Muscle layer of colon (tissue), 2 donors: Measurements from ENCODE around the gene PHAF1.
"Not testable (repeated sequence)": the region's sequence is repeated elsewhere in the genome, so short reads cannot be mapped to it uniquely, and the experiment has no call there.

Experiments
- H3K27ac ChIP-seq: one replicate; pipeline ENCODE4 v1.7.0; 2013; ENCODE audit warnings: low read depth, mild to moderate bottlenecking, low read length, moderate library complexity
- H3K27me3 ChIP-seq, 2 donors: one replicate each; pipeline ENCODE4 v1.7.0; 2013; ENCODE audit warnings: low read length in 2 of 2, mild to moderate bottlenecking in 2 of 2; ENCODE audit not compliant: insufficient read depth in 2 of 2, control insufficient read depth in 1 of 2
- H3K36me3 ChIP-seq: one replicate; pipeline ENCODE4 v1.7.0; 2013; ENCODE audit warnings: mild to moderate bottlenecking, low read length; ENCODE audit not compliant: insufficient read depth
- H3K4me1 ChIP-seq: one replicate; pipeline ENCODE4 v1.7.0; 2013; ENCODE audit warnings: mild to moderate bottlenecking, low read length; ENCODE audit not compliant: insufficient read depth
- H3K4me3 ChIP-seq, 2 donors: one replicate each; pipeline ENCODE4 v1.7.0; 2013; ENCODE audit warnings: low read length in 2 of 2, low read depth in 1 of 2, mild to moderate bottlenecking in 1 of 2, moderate library complexity in 1 of 2
- H3K9ac ChIP-seq: one replicate; pipeline ENCODE4 v1.7.0; 2013; ENCODE audit warnings: low read length
- H3K9me3 ChIP-seq: one replicate; pipeline ENCODE4 v1.7.0; 2013; ENCODE audit warnings: mild to moderate bottlenecking, low read length
- donor health status: abdominal sarcoma.
- donor health status: Adenocarcinoma of cecum.

The PHAF1 gene

DNA sequence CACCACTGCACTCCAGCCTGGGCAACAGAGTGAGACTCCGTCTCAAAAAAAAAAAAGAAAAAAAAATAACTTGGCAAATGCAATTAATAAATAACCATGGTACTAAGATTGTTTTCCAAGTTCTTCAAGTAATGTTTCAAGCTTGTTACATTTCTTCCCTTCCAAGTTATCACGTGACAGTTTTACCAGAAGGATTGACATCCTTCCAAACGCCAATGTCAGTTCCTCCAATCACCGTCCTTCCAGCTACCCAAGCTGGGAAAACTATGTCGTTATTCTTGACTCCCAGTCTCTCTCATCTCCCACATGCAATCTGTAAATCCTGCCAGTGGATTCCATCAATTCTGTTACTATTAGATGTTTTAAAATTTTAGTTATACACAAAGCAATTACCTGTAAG is 3.9 kb upstream of the PHAF1 start:
- Histone ChIP-seq H3K4me3 (no peak overlapping the region), H3K36me3 (no peaks in the 10 kb centered on the region), H3K9ac (no peak overlapping the region), H3K27ac (no peak overlapping the region), H3K4me1 (peaks cover 6% of the 10 kb centered on the region), H3K27me3 (no peaks in the 10 kb centered on the region), H3K9me3 (no peaks in the 10 kb centered on the region)

DNA sequence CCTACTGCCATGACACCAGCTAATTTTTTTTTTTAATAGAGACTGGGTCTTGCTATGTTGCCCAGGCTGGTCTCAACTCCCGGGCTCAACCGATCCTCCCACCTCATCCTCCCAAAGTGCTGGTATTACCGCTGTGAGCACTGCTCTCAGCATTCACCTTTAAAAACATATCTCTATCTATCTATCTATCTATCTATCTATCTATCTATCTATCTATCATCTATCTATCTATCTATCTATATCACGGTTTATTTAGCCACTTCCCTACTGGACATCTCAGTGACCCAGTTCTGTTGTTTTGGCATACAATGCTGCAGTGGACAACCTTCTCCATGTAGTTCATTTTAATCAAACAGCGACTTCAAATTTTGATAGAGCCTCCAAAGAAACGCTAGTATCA is 1.3 kb upstream of the PHAF1 start:
- H3K9me3 ChIP-seq = no peaks in the 10 kb centered on the region
- H3K36me3 ChIP-seq = no peaks in the 10 kb centered on the region
- H3K27me3 ChIP-seq = no peaks in the 10 kb centered on the region
- no peak overlapping the region for H3K4me3 ChIP-seq
- H3K9ac ChIP-seq = no peak overlapping the region
- H3K27ac ChIP-seq = no peak overlapping the region
- peaks cover 12% of the 10 kb centered on the region for H3K4me1 ChIP-seq

DNA sequence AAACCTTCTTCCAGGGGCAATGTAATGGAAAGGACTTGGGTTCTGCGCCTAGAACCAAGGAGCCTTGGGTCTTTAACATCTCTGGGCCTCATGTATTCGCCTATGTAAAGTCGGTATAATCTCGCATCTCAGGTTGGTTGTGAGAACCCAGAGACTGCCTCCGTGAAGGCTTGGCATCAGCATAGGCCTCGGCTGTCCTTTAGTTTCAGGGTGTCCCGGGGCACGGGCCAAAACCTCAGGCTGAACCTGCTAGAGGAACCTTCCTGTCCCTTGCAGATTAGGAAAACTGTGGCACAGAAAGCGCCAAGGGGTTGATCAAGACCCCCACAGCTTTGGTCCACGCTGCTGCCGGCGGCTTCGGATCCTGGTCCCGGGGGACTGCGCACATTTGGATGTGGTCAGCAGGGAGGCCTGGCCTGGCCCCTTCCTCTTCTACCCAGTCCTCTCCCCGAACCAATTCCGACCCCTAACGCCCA is 772 bp upstream of the PHAF1 start:
- Histone ChIP-seq H3K9ac (peak overlapping the region; percentile 62), H3K27me3 (no peaks in the 10 kb centered on the region), H3K4me1 (peaks cover 12% of the 10 kb centered on the region), H3K27ac (peak overlapping the region; percentile 83), H3K9me3 (no peaks in the 10 kb centered on the region), H3K36me3 (no peaks in the 10 kb centered on the region), H3K4me3 (peak overlapping the region; percentile 56 to 99)

DNA sequence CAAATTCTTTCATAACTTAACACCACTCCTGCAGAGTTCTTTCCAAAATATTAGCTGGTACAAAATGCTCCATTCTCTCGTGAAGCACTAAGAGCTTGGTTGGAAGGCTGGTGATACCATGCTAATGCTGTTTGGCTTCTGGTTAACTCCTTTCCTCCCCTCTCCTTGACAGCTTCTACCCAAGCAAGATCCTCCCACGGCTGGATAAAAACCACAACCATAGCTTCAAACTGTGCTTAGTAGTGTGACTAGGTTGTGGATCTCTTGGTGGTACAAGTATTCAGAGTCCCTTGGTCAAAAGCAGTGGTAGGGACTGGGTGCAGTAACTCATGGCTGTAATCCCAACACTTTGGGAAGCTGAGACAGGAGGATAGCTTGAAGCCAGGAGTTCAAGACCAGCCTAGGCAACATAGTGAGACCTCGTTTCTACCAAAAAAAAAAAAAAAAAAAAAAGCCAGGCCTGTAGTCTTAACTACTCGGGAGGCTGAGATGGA is 2.3 kb downstream of the PHAF1 start:
- Histone ChIP-seq H3K9ac (no peak overlapping the region), H3K27ac (no peak overlapping the region), H3K36me3 (peaks cover 6% of the 10 kb centered on the region), H3K9me3 (no peaks in the 10 kb centered on the region), H3K27me3 (no peaks in the 10 kb centered on the region), H3K4me1 (peaks cover 12% of the 10 kb centered on the region), H3K4me3 (no peak overlapping the region)

DNA sequence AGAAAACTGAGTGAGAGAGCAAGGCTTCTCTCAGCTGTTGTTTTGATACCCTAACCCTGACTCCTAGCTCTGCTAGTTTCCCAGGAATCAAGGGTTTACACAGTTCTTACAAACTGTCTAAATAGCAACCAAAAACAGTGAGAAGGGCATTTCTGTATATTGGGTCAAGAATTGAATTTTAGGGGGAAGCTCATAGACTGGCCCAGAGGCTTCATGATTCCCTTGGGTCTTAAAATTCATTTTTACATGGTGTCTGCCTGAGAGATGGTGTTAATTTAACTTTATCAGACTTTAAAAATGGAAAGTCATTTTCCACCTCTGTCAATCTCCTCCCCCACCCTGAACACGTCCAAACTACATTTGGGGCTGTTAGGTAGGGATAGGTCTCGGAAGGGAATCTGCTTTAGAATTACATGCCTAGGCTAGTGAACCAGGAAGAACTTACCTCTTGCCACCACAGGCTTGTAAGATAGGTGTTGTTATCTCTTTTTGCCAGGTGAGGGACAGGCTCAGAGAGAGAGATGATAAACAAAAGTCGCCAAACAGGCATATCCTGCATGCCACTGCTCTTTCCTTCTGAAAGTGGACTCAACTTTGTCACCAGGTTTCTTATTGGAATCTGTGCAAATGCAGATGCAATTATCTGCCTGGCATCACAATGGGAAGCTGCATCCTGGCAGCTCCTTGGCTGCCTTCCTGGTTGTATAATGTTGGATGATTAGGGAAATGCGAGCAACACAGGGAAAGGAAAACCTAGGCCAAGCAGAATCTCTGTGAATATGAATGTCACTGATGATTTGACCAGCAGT is 3.1 kb downstream of the PHAF1 start:
- H3K9me3 ChIP-seq = no peaks in the 10 kb centered on the region
- no peaks in the 10 kb centered on the region for H3K27me3 ChIP-seq
- no peak overlapping the region for H3K4me3 ChIP-seq
- no peak overlapping the region for H3K27ac ChIP-seq
- H3K4me1 ChIP-seq = peaks cover 12% of the 10 kb centered on the region
- no peak overlapping the region for H3K9ac ChIP-seq
- peaks cover 6% of the 10 kb centered on the region for H3K36me3 ChIP-seq

DNA sequence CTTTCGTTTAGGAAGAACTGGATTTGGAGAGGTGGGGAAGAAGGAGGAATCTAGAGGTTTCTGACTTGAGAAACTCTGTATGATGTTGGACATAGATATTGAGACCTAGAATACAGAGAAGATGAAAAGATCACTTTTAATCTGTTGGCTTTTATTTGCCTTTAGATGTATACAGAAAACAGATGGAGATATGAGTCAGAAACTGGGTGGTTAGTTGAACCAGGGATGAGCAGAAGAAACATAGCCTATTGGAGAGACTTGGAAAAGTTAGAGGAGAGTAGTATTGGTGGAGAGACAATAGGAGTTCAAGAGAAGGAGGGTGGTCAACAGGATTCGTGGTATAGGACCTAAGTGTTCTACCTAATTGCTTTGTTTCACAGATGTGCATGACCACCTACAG is 5.1 kb downstream of the PHAF1 start:
- Histone ChIP-seq H3K27me3 (no peaks in the 10 kb centered on the region), H3K9me3 (no peaks in the 10 kb centered on the region), H3K27ac (no peak overlapping the region), H3K36me3 (peaks cover 9% of the 10 kb centered on the region), H3K4me1 (peaks cover 12% of the 10 kb centered on the region), H3K4me3 (no peak overlapping the region), H3K9ac (no peak overlapping the region)

DNA sequence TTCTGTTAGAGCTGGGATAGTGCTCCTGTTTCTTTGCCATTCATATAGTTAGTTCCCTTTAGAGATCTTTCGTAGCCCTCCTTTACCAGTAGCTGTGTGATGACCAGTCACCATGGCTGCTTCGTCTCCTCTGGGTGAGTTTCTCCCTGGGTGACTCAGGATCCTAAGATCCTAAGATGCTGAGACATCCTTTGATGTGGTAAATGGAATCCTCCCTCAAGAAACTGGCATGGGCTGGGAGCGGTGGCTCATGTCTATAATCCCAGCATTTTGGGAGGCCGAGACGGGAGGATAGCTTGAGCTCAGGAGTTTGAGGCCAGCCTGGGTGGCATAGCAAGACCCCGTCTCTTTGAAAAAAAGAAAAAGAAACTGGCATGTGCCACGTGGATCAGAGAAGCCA is 5.9 kb downstream of the PHAF1 start:
- no peak overlapping the region for H3K27ac ChIP-seq
- H3K9me3 ChIP-seq = no peaks in the 10 kb centered on the region
- H3K27me3 ChIP-seq = no peaks in the 10 kb centered on the region
- no peak overlapping the region for H3K9ac ChIP-seq
- peaks cover 17% of the 10 kb centered on the region for H3K36me3 ChIP-seq
- H3K4me3 ChIP-seq = no peak overlapping the region
- H3K4me1 ChIP-seq = peaks cover 8% of the 10 kb centered on the region

DNA sequence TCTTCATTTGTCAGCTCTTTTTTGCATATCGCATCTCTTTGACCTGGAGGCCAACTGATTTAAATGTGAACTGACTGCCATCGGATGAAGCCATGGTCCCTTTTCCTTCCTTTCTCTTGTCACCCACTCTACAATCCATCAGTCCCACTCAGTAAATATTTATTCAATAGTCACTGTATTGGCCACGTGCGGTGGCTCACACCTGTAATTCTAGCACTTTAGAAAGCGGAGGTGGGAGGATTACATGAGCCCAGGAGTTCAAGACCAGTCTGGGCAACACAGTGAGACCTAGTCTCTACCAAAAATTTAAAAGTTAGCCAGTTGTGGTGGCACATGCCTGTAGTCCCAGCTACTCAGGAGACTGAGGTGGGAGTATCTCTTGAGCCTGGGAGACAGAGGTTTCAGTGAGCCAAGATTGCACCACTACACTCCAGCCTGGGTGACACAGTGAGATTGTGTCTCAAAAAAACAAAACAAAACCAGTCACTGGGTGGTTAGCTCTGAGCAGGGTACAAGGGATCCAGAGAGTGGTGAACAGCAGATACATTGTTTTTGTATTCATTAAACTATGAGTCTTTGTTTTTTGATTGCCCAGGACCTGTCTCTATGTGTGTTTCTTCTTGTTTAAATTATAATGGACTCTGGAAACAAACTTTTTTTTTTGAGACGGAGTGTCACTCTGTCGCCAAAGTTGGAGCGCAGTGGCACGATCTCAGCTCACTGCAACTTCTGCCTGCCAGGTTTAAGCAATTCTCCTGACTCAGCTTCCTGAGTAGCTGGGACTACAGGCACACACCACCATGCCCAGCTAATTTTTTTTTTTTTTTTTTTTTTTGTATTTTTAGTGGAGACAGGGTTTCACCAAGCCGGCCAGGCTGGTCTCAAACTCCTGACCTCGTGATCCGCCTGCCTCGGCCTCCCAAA is 6.9 kb downstream of the PHAF1 start:
- no peaks in the 10 kb centered on the region for H3K4me1 ChIP-seq
- H3K4me3 ChIP-seq = no peak overlapping the region
- no peak overlapping the region for H3K27ac ChIP-seq
- no peak overlapping the region for H3K9ac ChIP-seq
- H3K36me3 ChIP-seq = peaks cover 20% of the 10 kb centered on the region
- H3K27me3 ChIP-seq = no peaks in the 10 kb centered on the region
- no peaks in the 10 kb centered on the region for H3K9me3 ChIP-seq

DNA sequence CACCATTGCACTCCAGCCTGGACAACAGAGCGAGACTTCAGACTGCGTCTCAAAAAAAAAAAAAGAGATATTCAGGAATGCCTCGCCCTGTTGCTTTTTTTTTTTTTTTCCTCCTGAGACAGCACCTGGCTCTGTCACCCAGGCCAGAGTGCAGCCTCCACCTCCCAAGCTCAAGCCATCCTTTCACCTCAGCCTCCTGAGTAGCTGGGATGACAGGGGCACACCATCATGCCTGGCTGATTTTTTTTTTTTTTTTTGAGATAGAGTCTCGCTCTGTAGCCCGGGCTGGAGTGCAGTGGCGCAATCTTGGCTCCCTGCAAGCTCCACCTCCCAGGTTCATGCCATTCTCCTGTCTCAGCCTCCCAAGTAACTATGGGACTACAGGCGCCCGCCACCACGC is 8.0 kb downstream of the PHAF1 start:
- Histone ChIP-seq H3K27me3 (no peaks in the 10 kb centered on the region), H3K36me3 (peaks cover 29% of the 10 kb centered on the region), H3K27ac (no peak overlapping the region), H3K9me3 (no peaks in the 10 kb centered on the region), H3K4me3 (no peak overlapping the region), H3K4me1 (no peaks in the 10 kb centered on the region), H3K9ac (no peak overlapping the region)

DNA sequence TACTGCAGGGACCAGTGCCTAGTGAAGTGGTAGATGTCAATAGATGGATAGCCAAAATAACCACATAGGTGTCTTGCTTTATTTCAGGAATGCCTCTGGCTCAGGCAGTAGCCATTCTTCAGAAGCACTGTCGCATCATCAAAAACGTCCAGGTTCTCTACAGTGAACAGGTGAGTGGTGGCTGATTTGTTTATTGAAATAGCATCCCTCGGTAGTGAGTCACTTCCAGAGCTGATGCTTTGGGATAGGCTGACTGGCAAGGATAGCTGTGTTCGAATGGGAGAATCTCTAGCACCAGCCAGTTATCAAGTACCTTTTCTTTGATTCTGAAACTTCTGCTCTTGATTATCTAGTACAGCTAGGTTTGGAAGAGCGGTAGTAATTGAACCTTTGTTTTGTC is 10.3 kb downstream of the PHAF1 start:
- Histone ChIP-seq H3K36me3 (peaks cover 39% of the 10 kb centered on the region), H3K9me3 (no peaks in the 10 kb centered on the region), H3K4me3 (no peak overlapping the region), H3K27me3 (no peaks in the 10 kb centered on the region), H3K27ac (no peak overlapping the region), H3K9ac (no peak overlapping the region), H3K4me1 (no peaks in the 10 kb centered on the region)

DNA sequence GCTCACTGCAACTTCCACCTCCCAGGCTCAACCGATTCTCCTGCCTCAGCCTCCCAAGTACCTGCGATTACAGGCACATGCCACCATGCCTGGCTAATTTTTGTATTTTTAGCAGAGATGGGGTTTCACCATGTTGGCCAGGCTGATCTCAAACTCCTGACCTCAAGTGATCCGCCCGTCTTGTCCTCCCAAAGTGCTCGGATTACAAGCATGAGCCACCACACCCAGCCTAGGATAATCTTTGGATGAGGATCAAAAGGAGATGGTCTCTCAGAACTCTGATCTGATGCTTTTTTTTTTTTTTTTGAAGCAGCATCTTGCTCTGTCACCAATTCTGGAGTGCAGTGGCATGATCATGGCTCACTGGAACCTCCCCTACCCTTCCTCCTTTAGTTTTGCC is 13.1 kb downstream of the PHAF1 start:
- peaks cover 44% of the 10 kb centered on the region for H3K36me3 ChIP-seq
- not testable (repeated sequence) for H3K9me3 ChIP-seq, H3K4me3 ChIP-seq, H3K4me1 ChIP-seq, H3K27ac ChIP-seq, H3K27me3 ChIP-seq, H3K9ac ChIP-seq
